HepG2 (cell line): ENCODE results near the gene PTBP2.

ENCODE experiments used
- NFYB ChIP-seq: sonication (generic); formaldehyde crosslinking; IDR thresholded peaks from 2 replicates; pipeline ENCODE4 v1.4.0; 2020; ENCODE audit warnings: missing genetic modification reagents
- RFX1 ChIP-seq: fragments of 450-650 bp; IDR thresholded peaks from 2 replicates; pipeline ENCODE4 v1.6.1; 2017
- TAF1 ChIP-seq: sonication (generic); formaldehyde crosslinking; IDR thresholded peaks from 2 replicates; pipeline ENCODE4 v1.4.0; 2020; ENCODE audit warnings: missing genetic modification reagents
- ZFP41 ChIP-seq: sonication (generic); formaldehyde crosslinking; IDR thresholded peaks from 2 replicates; pipeline ENCODE4 v1.4.0; 2020; ENCODE audit warnings: mild to moderate bottlenecking, missing genetic modification reagents, borderline replicate concordance
- ZKSCAN8 ChIP-seq: IDR thresholded peaks from 2 replicates; pipeline ENCODE4 v1.6.1; 2016; ENCODE audit warnings: borderline replicate concordance, missing genetic modification reagents, missing compliant biosample characterization
- ZMYM2 ChIP-seq: sonication (generic); formaldehyde crosslinking; IDR thresholded peaks from 2 replicates; pipeline ENCODE4 v1.8.0; 2022; ENCODE audit warnings: mild to moderate bottlenecking, missing genetic modification reagents
- ZNF674 ChIP-seq: sonication (generic); formaldehyde crosslinking; IDR thresholded peaks from 2 replicates; pipeline ENCODE4 v1.5.0; 2020; ENCODE audit warnings: low read depth, mild to moderate bottlenecking, missing genetic modification reagents
- TF ChIP-seq, protein P1 (sequence below): sonication (generic); formaldehyde crosslinking; conservative IDR thresholded peaks from 2 replicates; pipeline ENCODE4 v1.4.0; 2020; ENCODE audit warnings: missing genetic modification reagents
- TF ChIP-seq, protein P2 (sequence below): IDR thresholded peaks from 2 replicates; pipeline ENCODE4 v1.6.1; 2012; ENCODE audit warnings: inconsistent platforms
- TF ChIP-seq, protein P3 (sequence below): sonication (generic); formaldehyde crosslinking; IDR thresholded peaks from 2 replicates; pipeline ENCODE4 v1.9.0; 2021; ENCODE audit warnings: missing genetic modification reagents, borderline replicate concordance
- TF ChIP-seq, protein P4 (sequence below): sonication (generic); formaldehyde crosslinking; IDR thresholded peaks from 2 replicates; pipeline ENCODE4 v1.5.1; 2020; ENCODE audit warnings: mild to moderate bottlenecking, missing genetic modification reagents
- TF ChIP-seq, protein P5 (sequence below): sonication (generic); formaldehyde crosslinking; IDR thresholded peaks from 2 replicates; pipeline ENCODE4 v1.4.0; 2020; ENCODE audit warnings: missing genetic modification reagents
- TF ChIP-seq, protein P6 (sequence below): sonication (generic); formaldehyde crosslinking; IDR thresholded peaks from 2 replicates; pipeline ENCODE4 v1.4.0; 2020; ENCODE audit warnings: low read depth, missing genetic modification reagents
- TF ChIP-seq, protein P7 (sequence below): sonication (generic); formaldehyde crosslinking; IDR thresholded peaks from 2 replicates; pipeline ENCODE4 v1.4.0; 2020; ENCODE audit warnings: missing genetic modification reagents

DNA sequence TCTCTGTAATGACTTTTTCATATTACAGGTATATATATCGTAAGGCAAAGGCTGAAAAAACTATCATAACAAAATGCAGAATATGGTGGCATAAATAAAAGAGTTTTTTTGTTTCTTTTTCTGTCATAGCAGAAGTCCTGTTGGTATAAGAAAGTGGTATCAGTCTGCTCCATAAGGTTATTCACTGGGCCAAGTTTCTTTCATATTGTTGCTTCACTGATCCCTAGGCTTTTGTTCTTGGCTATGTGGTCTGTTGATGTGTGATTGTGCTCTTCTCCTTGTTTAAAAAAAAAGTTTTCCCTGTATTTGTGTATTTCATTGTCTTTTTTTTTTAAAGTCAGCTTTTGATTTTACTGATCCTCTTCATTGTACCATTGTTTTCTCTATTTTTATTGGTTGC is 26.0 kb downstream of the PTBP2 start:
- TF ChIP-seq, protein P1, sequence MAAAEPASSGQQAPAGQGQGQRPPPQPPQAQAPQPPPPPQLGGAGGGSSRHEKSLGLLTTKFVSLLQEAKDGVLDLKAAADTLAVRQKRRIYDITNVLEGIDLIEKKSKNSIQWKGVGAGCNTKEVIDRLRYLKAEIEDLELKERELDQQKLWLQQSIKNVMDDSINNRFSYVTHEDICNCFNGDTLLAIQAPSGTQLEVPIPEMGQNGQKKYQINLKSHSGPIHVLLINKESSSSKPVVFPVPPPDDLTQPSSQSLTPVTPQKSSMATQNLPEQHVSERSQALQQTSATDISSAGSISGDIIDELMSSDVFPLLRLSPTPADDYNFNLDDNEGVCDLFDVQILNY: no peak
- TF ChIP-seq, protein P2, sequence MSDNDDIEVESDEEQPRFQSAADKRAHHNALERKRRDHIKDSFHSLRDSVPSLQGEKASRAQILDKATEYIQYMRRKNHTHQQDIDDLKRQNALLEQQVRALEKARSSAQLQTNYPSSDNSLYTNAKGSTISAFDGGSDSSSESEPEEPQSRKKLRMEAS: no peak
- TF ChIP-seq, protein P3, sequence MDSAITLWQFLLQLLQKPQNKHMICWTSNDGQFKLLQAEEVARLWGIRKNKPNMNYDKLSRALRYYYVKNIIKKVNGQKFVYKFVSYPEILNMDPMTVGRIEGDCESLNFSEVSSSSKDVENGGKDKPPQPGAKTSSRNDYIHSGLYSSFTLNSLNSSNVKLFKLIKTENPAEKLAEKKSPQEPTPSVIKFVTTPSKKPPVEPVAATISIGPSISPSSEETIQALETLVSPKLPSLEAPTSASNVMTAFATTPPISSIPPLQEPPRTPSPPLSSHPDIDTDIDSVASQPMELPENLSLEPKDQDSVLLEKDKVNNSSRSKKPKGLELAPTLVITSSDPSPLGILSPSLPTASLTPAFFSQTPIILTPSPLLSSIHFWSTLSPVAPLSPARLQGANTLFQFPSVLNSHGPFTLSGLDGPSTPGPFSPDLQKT (CRISPR knock-in tag): no peak
- no peak for TF ChIP-seq TAF1 (CRISPR knock-in tag)
- TF ChIP-seq, protein P4, sequence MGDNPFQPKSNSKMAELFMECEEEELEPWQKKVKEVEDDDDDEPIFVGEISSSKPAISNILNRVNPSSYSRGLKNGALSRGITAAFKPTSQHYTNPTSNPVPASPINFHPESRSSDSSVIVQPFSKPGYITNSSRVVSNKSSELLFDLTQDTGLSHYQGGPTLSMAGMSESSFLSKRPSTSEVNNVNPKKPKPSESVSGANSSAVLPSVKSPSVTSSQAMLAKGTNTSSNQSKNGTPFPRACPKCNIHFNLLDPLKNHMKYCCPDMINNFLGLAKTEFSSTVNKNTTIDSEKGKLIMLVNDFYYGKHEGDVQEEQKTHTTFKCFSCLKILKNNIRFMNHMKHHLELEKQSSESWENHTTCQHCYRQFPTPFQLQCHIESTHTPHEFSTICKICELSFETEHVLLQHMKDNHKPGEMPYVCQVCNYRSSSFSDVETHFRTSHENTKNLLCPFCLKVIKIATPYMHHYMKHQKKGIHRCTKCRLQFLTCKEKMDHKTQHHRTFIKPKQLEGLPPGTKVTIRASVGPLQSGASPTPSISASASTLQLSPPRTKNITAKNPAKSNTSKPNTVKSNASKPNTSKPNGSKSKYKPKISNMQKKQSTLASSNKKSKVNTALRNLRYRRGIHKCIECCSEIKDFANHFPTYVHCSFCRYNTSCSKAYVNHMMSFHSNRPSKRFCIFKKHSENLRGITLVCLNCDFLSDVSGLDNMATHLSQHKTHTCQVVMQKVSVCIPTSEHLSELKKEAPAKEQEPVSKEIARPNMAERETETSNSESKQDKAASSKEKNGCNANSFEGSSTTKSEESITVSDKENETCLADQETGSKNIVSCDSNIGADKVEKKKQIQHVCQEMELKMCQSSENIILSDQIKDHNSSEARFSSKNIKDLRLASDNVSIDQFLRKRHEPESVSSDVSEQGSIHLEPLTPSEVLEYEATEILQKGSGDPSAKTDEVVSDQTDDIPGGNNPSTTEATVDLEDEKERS (CRISPR knock-in tag): no peak
- TF ChIP-seq ZKSCAN8: no peak
- TF ChIP-seq ZNF674: no peak
- no peak for TF ChIP-seq RFX1
- TF ChIP-seq, protein P5, sequence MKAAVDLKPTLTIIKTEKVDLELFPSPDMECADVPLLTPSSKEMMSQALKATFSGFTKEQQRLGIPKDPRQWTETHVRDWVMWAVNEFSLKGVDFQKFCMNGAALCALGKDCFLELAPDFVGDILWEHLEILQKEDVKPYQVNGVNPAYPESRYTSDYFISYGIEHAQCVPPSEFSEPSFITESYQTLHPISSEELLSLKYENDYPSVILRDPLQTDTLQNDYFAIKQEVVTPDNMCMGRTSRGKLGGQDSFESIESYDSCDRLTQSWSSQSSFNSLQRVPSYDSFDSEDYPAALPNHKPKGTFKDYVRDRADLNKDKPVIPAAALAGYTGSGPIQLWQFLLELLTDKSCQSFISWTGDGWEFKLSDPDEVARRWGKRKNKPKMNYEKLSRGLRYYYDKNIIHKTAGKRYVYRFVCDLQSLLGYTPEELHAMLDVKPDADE: no peak
- TF ChIP-seq, protein P6, sequence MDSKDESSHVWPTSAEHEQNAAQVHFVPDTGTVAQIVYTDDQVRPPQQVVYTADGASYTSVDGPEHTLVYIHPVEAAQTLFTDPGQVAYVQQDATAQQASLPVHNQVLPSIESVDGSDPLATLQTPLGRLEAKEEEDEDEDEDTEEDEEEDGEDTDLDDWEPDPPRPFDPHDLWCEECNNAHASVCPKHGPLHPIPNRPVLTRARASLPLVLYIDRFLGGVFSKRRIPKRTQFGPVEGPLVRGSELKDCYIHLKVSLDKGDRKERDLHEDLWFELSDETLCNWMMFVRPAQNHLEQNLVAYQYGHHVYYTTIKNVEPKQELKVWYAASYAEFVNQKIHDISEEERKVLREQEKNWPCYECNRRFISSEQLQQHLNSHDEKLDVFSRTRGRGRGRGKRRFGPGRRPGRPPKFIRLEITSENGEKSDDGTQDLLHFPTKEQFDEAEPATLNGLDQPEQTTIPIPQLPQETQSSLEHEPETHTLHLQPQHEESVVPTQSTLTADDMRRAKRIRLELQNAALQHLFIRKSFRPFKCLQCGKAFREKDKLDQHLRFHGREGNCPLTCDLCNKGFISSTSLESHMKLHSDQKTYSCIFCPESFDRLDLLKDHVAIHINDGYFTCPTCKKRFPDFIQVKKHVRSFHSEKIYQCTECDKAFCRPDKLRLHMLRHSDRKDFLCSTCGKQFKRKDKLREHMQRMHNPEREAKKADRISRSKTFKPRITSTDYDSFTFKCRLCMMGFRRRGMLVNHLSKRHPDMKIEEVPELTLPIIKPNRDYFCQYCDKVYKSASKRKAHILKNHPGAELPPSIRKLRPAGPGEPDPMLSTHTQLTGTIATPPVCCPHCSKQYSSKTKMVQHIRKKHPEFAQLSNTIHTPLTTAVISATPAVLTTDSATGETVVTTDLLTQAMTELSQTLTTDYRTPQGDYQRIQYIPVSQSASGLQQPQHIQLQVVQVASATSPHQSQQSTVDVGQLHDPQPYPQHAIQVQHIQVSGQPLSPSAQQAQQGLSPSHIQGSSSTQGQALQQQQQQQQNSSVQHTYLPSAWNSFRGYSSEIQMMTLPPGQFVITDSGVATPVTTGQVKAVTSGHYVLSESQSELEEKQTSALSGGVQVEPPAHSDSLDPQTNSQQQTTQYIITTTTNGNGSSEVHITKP (CRISPR knock-in tag): no peak
- TF ChIP-seq, protein P7, sequence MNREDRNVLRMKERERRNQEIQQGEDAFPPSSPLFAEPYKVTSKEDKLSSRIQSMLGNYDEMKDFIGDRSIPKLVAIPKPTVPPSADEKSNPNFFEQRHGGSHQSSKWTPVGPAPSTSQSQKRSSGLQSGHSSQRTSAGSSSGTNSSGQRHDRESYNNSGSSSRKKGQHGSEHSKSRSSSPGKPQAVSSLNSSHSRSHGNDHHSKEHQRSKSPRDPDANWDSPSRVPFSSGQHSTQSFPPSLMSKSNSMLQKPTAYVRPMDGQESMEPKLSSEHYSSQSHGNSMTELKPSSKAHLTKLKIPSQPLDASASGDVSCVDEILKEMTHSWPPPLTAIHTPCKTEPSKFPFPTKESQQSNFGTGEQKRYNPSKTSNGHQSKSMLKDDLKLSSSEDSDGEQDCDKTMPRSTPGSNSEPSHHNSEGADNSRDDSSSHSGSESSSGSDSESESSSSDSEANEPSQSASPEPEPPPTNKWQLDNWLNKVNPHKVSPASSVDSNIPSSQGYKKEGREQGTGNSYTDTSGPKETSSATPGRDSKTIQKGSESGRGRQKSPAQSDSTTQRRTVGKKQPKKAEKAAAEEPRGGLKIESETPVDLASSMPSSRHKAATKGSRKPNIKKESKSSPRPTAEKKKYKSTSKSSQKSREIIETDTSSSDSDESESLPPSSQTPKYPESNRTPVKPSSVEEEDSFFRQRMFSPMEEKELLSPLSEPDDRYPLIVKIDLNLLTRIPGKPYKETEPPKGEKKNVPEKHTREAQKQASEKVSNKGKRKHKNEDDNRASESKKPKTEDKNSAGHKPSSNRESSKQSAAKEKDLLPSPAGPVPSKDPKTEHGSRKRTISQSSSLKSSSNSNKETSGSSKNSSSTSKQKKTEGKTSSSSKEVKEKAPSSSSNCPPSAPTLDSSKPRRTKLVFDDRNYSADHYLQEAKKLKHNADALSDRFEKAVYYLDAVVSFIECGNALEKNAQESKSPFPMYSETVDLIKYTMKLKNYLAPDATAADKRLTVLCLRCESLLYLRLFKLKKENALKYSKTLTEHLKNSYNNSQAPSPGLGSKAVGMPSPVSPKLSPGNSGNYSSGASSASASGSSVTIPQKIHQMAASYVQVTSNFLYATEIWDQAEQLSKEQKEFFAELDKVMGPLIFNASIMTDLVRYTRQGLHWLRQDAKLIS (CRISPR knock-in tag): no peak
- no peak for TF ChIP-seq ZMYM2
- no peak for TF ChIP-seq ZFP41 (CRISPR knock-in tag)
- TF ChIP-seq NFYB (CRISPR knock-in tag): no peak
